Heart left ventricle (tissue), 16 donors: Measurements from ENCODE around the gene APOBEC4. TPM values are rescaled to one million over a fixed set of nuclear protein-coding genes. Genes with fewer than 3 reads are reported as not detected.
"Not testable (repeated sequence)": the region's sequence is repeated elsewhere in the genome, so short reads cannot be mapped to it uniquely, and the experiment has no call there.

ENCODE experiments used
- ATAC-seq, 4 donors: fragments of 200-7000 bp; cut with Tn5 transposase; one replicate each; pipeline ENCODE4 v1.9.1; 2020 to 2022; ENCODE audit warnings: moderate library complexity in 4 of 4, mild to moderate bottlenecking in 3 of 4, moderate number of reproducible peaks in 1 of 4
- DNase-seq, 5 donors: peaks; one replicate each; pipeline ENCODE4 v3.0.0-alpha.2; 2020
- H3K27ac ChIP-seq, 12 donors: fragments of 200-600 bp; sonication (generic) in 4 of 12; one replicate each; pipeline versions ENCODE4 v1.5.0 to v1.8.0; 2016 to 2022; ENCODE audit warnings: mild to moderate bottlenecking in 2 of 12
- H3K27me3 ChIP-seq, 9 donors: fragments of 200-600 bp; sonication (generic) in 2 of 9; one replicate each; pipeline versions ENCODE4 v1.5.1 to v1.8.0; 2016 to 2022; ENCODE audit warnings: mild to moderate bottlenecking in 3 of 9
- H3K36me3 ChIP-seq, 9 donors: fragments of 200-600 bp; sonication (generic) in 2 of 9; one replicate each; pipeline versions ENCODE4 v1.5.0 to v1.8.0; 2018 to 2022; ENCODE audit warnings: mild to moderate bottlenecking in 2 of 9
- H3K4me1 ChIP-seq, 12 donors: fragments of 200-600 bp; sonication (generic) in 4 of 12; one replicate each; pipeline versions ENCODE4 v1.5.0 to v1.8.0; 2016 to 2022; ENCODE audit warnings: mild to moderate bottlenecking in 3 of 12
- H3K4me3 ChIP-seq, 12 donors: fragments of 200-600 bp; sonication (generic) in 4 of 12; one replicate each; pipeline versions ENCODE4 v1.5.0 to v1.8.0; 2017 to 2022; ENCODE audit warnings: mild to moderate bottlenecking in 9 of 12, moderate library complexity in 4 of 12
- H3K9me3 ChIP-seq, 12 donors: fragments of 200-600 bp; sonication (generic) in 4 of 12; one replicate each; pipeline versions ENCODE4 v1.5.0 to v1.8.0; 2016 to 2022; ENCODE audit warnings: mild to moderate bottlenecking in 1 of 12
- POLR2A ChIP-seq, 2 donors: fragments of 450-650 bp; IDR thresholded peaks; one replicate each; pipeline ENCODE4 v1.6.1; 2017; ENCODE audit warnings: antibody characterized with exemption in 2 of 2, mild to moderate bottlenecking in 2 of 2, moderate library complexity in 2 of 2
- WGBS, 4 donors: extraction: QIAGEN DNeasy Blood & Tissue Kit in 2 of 4; methylation state at CpG; one replicate each; pipeline versions ENCODE4 v1.1.5 to v1.1.7; 2013 to 2018; 5-methylcytosine and 5-hydroxymethylcytosine counted together
- intact Hi-C, 10 donors: fragments of 100-400 bp; cut with DNase I; formaldehyde crosslinking; loops; one replicate each; pipeline versions ENCODE4 v1.11.1 to v1.14.2; 2022
- polyA plus RNA-seq, 2 donors: library from polyadenylated mRNA; stranded (reverse); fragments of 200-250 nt; gene quantifications; one replicate each; pipeline ENCODE4 v1.2.3, GENCODE V29; 2013
- total RNA-seq, 9 donors: library from RNA; depleted of rRNA in 2 of 9; stranded (reverse); fragments of >200 nt in 2 of 9; fragmentation: NEBNext Ultra II Directional in 3 of 9; extraction: Animal tissue kit (Norgen Biotek cat#: 25700) in 3 of 9; gene quantifications; one replicate each; pipeline versions ENCODE4 v1.1.0 to v1.2.4, GENCODE V29; 2016 to 2023
- TF ChIP-seq, protein P1 (sequence below), 12 donors: fragments of 200-600 bp; sonication (generic) in 4 of 12; IDR thresholded peaks; one replicate each; pipeline versions ENCODE4 v1.5.0 to v1.8.0; 2018 to 2022; ENCODE audit warnings: antibody characterized with exemption in 12 of 12, mild to moderate bottlenecking in 5 of 12
- donor health status: ischemic (EF 13 %, LVEDD 7.1; RV severe dilation, severe dysfunction).
- donor health status: healthy with polysubstance abuse.
- donor health status: DM: no; HTN: yes; CAD: no.
- donor health status: DM: no; HTN: no; CAD: no.
- donor health status: ischemic (EF 25% LVEDD 6.9; RV normal size, moderate dysfunction).
- donor health status: ischemic (EF 25% LVEDD 5.7; RV mildly dilated, moderate dysfunction).
- donor health status: healthy.
- donor health status: DM: yes; HTN: yes; CAD: no.
- donor health status: ischemic (EF 35%, LVEDD 5.7; RV mildly dilated, moderate dysfunction).
- donor health status: nonischemic (EF 11% LVEDD 7.7; RV severe dilation, severe dysfunction).
- donor health status: DM: yes; HTN: yes; CAD: no.
- donor health status: PGD.
- donor health status: ischemic (EF 29% LVEDD 5.4; RV normal size, mild dysfunction).
- donor health status: nonischemic (EF 23%, LVEDD 6.1; RV moderate dilation, normal function).

APOBEC4 gene
- total and polyA plus RNA-seq, 11 donors = 0.30 TPM; not detected in 10

DNA sequence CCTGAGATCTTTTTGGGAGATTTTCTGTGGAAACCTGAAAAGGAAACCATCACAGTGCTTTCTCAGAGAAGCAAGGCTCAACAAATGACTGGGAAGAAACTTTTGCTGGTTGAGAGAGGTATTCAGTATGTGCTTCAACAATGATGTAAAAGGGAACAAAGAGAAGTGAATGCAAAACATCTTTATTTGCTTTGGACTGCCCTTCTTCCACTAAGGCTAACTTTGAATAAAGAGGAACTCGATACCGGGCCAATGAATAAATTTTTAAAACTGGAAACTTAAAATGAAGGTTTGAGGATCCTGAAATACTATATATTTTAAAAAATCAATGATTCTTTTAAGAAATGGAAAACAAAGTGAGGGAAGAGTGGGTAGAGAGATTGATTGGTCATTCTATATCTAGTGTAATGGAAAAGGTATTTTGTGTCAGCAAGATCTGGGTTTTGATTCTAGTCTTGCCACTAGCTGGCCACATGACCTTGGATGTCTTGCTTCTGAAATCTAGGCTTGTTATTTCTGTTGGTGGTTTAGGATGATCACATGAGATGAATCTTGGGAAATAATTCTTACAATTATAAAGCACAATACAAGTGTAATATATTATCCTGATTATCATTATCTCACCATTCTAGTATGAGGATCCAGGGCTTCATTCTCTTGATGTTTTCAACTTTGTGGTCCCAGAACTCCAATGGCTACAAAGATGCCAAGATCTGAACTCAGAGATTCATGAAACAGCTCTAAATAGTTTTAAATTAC lies 34.6 kb upstream of the APOBEC4 start:
- no peak for DNase-seq
- Histone ChIP-seq H3K27me3 (no peaks in the 10 kb centered on the region), H3K4me1 (peaks cover 0 to 25% (median 8%) of the 10 kb centered on the region in 12 donors), H3K4me3 (no peak overlapping the region), H3K36me3 (no peaks in the 10 kb centered on the region), H3K9me3 (no peaks in the 10 kb centered on the region), H3K27ac (no peak overlapping the region)
- TF ChIP-seq POLR2A (IDR thresholded peaks at IDR 0.05) = no peak
- TF ChIP-seq, protein P1, sequence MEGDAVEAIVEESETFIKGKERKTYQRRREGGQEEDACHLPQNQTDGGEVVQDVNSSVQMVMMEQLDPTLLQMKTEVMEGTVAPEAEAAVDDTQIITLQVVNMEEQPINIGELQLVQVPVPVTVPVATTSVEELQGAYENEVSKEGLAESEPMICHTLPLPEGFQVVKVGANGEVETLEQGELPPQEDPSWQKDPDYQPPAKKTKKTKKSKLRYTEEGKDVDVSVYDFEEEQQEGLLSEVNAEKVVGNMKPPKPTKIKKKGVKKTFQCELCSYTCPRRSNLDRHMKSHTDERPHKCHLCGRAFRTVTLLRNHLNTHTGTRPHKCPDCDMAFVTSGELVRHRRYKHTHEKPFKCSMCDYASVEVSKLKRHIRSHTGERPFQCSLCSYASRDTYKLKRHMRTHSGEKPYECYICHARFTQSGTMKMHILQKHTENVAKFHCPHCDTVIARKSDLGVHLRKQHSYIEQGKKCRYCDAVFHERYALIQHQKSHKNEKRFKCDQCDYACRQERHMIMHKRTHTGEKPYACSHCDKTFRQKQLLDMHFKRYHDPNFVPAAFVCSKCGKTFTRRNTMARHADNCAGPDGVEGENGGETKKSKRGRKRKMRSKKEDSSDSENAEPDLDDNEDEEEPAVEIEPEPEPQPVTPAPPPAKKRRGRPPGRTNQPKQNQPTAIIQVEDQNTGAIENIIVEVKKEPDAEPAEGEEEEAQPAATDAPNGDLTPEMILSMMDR (IDR thresholded peaks at IDR 0.05) = no peak
- 88 to 94% (median 89%) methylated on average over 2 of the region's 2 CpGs for WGBS, 4 donors
- intact Hi-C loops = loop anchor here in 5 of 10 donors (10.0 kb wide), 1 partner anchor 227 kb away; no protein-coding TSS in a partner anchor
- ATAC-seq = no peak

DNA sequence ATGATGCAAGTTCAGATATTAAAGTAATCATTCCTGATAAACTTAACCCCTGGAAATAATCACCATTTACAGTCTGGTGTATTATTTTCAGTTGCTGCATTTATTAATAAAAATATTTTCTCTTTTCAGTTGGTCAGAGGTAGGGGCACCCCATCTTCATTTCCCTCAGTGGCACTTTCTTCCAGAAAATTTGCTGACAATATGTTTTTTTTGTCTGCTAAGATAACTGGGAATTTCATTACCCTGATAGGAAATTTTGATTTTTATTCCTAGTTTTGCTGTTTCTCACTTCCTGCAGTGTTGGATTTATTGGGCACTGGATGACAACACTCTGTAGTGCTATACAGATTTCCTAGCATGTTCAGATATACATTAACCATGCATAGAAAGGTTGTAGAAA lies 33.1 kb upstream of the APOBEC4 start:
- Histone ChIP-seq H3K4me1 (peaks cover 0 to 25% (median 8%) of the 10 kb centered on the region in 12 donors), H3K27me3 (no peaks in the 10 kb centered on the region), H3K27ac (no peak overlapping the region), H3K4me3 (no peak overlapping the region), H3K9me3 (no peaks in the 10 kb centered on the region), H3K36me3 (no peaks in the 10 kb centered on the region)
- ATAC-seq (no peak), DNase-seq (no peak)
- intact Hi-C loops = loop anchor here in 5 of 10 donors (10.0 kb wide), 1 partner anchor 229 kb away; no protein-coding TSS in a partner anchor
- TF ChIP-seq, protein P1 (IDR thresholded peaks at IDR 0.05) = no peak
- TF ChIP-seq POLR2A (IDR thresholded peaks at IDR 0.05) = no peak

DNA sequence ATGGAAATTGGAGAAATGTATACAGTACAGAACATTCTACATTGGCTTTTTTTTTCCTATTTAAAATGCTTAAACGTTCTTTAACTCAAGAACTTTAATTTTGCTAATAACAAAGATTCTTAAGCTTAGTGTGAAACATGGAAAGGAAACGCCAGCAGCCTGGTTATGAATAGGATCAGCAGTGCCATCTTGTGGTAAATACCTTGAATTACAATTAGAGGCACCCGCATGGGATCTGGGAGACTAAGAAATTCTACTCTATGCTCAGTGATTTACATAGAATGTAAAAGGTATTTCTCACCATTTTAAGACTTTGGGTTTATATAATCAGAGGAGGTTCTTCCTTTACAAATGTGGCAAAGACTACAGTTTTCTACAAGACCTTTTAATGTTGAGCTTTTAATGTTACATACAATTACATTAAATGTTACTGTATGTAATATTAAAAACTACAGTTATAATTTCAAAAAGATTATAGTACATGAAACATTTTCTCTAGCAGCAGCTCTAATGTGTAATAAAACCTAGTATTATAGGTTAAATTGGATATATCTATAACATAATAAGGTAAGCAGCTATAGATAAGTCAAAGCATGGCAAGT lies 32.1 kb upstream of the APOBEC4 start:
- ATAC-seq (peak in 3 of 4 donors; percentile 54 to 69 (median 55)), DNase-seq (no peak)
- Histone ChIP-seq H3K36me3 (no peaks in the 10 kb centered on the region), H3K4me3 (no peak overlapping the region), H3K4me1 (peaks cover 0 to 25% (median 8%) of the 10 kb centered on the region in 12 donors), H3K27ac (no peak overlapping the region), H3K27me3 (no peaks in the 10 kb centered on the region), H3K9me3 (no peaks in the 10 kb centered on the region)
- TF ChIP-seq, protein P1 (IDR thresholded peaks at IDR 0.05) = peak; percentile 73 to 89 (median 82)
- no peak for TF ChIP-seq POLR2A (IDR thresholded peaks at IDR 0.05)
- intact Hi-C loops = loop anchor here in 8 of 10 donors (1.0 to 10.0 kb wide), 4 partner anchors 28 to 230 kb away; no protein-coding TSS in a partner anchor
- WGBS, 4 donors = 6 to 23% (median 13%) methylated on average over 3 of the region's 3 CpGs

DNA sequence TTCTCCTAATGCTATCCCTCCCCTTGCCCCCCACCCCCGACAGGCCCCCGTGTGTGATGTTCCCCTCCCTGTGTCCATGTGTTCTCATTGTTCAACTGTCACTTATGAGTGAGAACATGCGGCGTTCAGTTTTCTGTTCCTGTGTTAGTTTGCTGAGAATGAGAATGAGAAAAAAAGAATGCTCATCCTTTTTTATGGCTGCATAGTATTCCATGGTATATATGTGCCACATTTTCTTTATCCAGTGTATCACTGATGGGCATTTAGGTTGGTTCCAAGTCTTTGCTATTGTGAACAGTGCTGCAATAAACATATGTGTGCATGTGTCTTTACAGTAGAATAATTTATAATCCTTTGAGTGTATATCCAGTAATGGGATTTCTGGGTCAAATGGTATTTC lies 26.2 kb upstream of the APOBEC4 start:
- H3K27me3 ChIP-seq, H3K36me3 ChIP-seq, H3K9me3 ChIP-seq, H3K27ac ChIP-seq, H3K4me3 ChIP-seq, intact Hi-C loops, DNase-seq, ATAC-seq: not testable (repeated sequence)
- 94 to 97% (median 96%) methylated on average over 4 of the region's 4 CpGs for WGBS, 4 donors
- H3K4me1 ChIP-seq = peaks cover 0 to 21% (median 6%) of the 10 kb centered on the region in 12 donors
